Spleen (tissue), 11 donors: ENCODE measurements around the gene ETFDH. TPM values are rescaled to one million over a fixed set of nuclear protein-coding genes. Genes with fewer than 3 reads are reported as not detected.
"Not testable (repeated sequence)": the region's sequence is repeated elsewhere in the genome, so short reads cannot be mapped to it uniquely, and the experiment has no call there.

Source experiments
- DNase-seq: peaks from one replicate; pipeline ENCODE4 v3.0.0-alpha.2; 2020
- H3K27ac ChIP-seq, 8 donors: fragments of 200-600 bp; sonication (generic) in 7 of 8; 1 replicate in 4 of 8; 2 replicates in 4 of 8; pipeline versions ENCODE4 v1.5.0 to v1.8.0; 2016 to 2021; ENCODE audit warnings: inconsistent platforms in 4 of 8, mild to moderate bottlenecking in 4 of 8, moderate library complexity in 1 of 8
- H3K27me3 ChIP-seq, 7 donors: fragments of 200-600 bp; sonication (generic) in 6 of 7; replicated peaks in 1 of 7; 1 replicate in 4 of 7; 2 replicates in 3 of 7; pipeline versions ENCODE4 v1.5.0 to v1.8.0; 2016 to 2021; ENCODE audit warnings: inconsistent platforms in 3 of 7, mild to moderate bottlenecking in 1 of 7
- H3K36me3 ChIP-seq, 6 donors: fragments of 200-600 bp; sonication (generic) in 5 of 6; 1 replicate in 4 of 6; 2 replicates in 2 of 6; pipeline versions ENCODE4 v1.5.0 to v1.8.0; 2016 to 2021; ENCODE audit warnings: inconsistent platforms in 2 of 6
- H3K4me1 ChIP-seq, 6 donors: fragments of 200-600 bp; sonication (generic) in 5 of 6; 1 replicate in 3 of 6; 2 replicates in 3 of 6; pipeline versions ENCODE4 v1.5.0 to v1.8.0; 2016 to 2021; ENCODE audit warnings: inconsistent platforms in 3 of 6
- H3K4me3 ChIP-seq, 8 donors: fragments of 200-600 bp; sonication (generic) in 7 of 8; 1 replicate in 4 of 8; 2 replicates in 4 of 8; pipeline versions ENCODE4 v1.5.0 to v1.8.0; 2016 to 2021; ENCODE audit warnings: inconsistent platforms in 4 of 8, mild to moderate bottlenecking in 4 of 8, moderate library complexity in 2 of 8
- H3K9me3 ChIP-seq, 8 donors: fragments of 200-600 bp; sonication (generic) in 7 of 8; 1 replicate in 4 of 8; 2 replicates in 4 of 8; pipeline versions ENCODE4 v1.5.0 to v1.8.0; 2016 to 2021; ENCODE audit warnings: inconsistent platforms in 4 of 8
- POLR2A ChIP-seq, 3 donors: fragments of 450-650 bp; IDR thresholded peaks; one replicate each; pipeline ENCODE4 v1.5.1; 2017; ENCODE audit warnings: antibody characterized with exemption in 3 of 3, mild to moderate bottlenecking in 1 of 3
- POLR2AphosphoS5 ChIP-seq, 3 donors: sonication (generic); formaldehyde crosslinking; IDR thresholded peaks; one replicate each; pipeline ENCODE4 v1.5.1; 2017; ENCODE audit warnings: antibody characterized with exemption in 3 of 3
- WGBS, 5 donors: extraction: QIAGEN DNeasy Blood & Tissue Kit in 3 of 5; methylation state at CpG; one replicate each; pipeline versions ENCODE4 v1.1.5 to v1.1.7; 2013 to 2018; 5-methylcytosine and 5-hydroxymethylcytosine counted together
- intact Hi-C: fragments of 100-400 bp; cut with DNase I; formaldehyde crosslinking; loops from one replicate; pipeline ENCODE4 v1.15.0; 2023; ENCODE audit warnings: low total_unique reads
- polyA plus RNA-seq, 3 donors: library from polyadenylated mRNA; stranded (reverse); fragments of 200-250 nt; gene quantifications; one replicate each; pipeline ENCODE4 v1.2.1, GENCODE V29; 2013
- total RNA-seq, 7 donors: library from RNA; depleted of rRNA in 3 of 7; stranded (reverse); fragments of >200 nt in 3 of 7; fragmentation: NEBNext Ultra II Directional in 4 of 7; extraction: Animal tissue kit (Norgen Biotek cat#: 25700) in 4 of 7; gene quantifications; one replicate each; pipeline versions ENCODE4 v1.1.0 to v1.2.1, GENCODE V29; 2016 to 2021
- TF ChIP-seq, protein P1 (sequence below), 11 experiments: fragments of 200-600 bp in 7 of 11; fragments of 450-650 bp in 4 of 11; sonication (generic) in 4 of 11; IDR thresholded peaks in 8 of 11; conservative IDR thresholded peaks in 3 of 11; 1 replicate in 7 of 11; 2 replicates in 4 of 11; pipeline versions ENCODE4 v1.4.0 to v1.8.0; 2016 to 2021; ENCODE audit warnings: antibody characterized with exemption in 11 of 11, inconsistent platforms in 4 of 11, mild to moderate bottlenecking in 1 of 11
- donor health status: healthy with polysubstance abuse.
- donor health status: DM: no; HTN: no; CAD: no; lungs with moderate emphysema.
- donor health status: DM: no; HTN: no; CAD: no.
- donor health status: Bipolar disorder and iron deficiency.
- donor health status: healthy.
- donor health status: DM: no; HTN: no; CAD: no.
- donor health status: DM: yes; HTN: yes; CAD: no.

Gene ETFDH
- total and polyA plus RNA-seq, 10 donors: 7.1 to 45.2 (median 24.2) TPM

DNA sequence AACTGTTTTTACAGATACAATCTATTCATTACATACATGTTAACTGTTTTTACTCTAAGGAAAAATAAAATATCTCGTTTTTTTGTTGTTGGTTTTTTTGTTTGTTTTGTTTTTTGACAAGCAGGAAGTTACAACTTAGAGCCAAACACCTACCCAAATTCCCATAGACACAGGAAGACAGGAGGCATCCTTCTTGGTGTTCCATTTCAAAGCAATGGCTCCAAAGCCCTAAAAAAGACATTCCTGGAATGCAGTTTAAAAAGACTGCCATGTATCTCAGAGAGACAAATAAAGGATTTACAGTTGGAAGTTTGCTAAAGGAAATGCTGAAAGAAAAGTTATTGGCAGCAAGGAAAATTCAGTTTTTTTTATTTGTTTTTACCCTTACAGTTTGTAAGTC is 16.7 kb downstream of the ETFDH start:
- TF ChIP-seq, protein P1, sequence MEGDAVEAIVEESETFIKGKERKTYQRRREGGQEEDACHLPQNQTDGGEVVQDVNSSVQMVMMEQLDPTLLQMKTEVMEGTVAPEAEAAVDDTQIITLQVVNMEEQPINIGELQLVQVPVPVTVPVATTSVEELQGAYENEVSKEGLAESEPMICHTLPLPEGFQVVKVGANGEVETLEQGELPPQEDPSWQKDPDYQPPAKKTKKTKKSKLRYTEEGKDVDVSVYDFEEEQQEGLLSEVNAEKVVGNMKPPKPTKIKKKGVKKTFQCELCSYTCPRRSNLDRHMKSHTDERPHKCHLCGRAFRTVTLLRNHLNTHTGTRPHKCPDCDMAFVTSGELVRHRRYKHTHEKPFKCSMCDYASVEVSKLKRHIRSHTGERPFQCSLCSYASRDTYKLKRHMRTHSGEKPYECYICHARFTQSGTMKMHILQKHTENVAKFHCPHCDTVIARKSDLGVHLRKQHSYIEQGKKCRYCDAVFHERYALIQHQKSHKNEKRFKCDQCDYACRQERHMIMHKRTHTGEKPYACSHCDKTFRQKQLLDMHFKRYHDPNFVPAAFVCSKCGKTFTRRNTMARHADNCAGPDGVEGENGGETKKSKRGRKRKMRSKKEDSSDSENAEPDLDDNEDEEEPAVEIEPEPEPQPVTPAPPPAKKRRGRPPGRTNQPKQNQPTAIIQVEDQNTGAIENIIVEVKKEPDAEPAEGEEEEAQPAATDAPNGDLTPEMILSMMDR (IDR thresholded peaks at IDR 0.05 in 8 of 11, conservative IDR thresholded peaks at IDR 0.05 in 3 of 11): no peak
- TF ChIP-seq POLR2AphosphoS5 (IDR thresholded peaks at IDR 0.05) (no peak), POLR2A (IDR thresholded peaks at IDR 0.05) (no peak)
- Histone ChIP-seq H3K36me3 (peaks cover 0 to 93% (median 23%) of the 10 kb centered on the region in 6 donors), H3K27ac (no peak overlapping the region), H3K4me1 (no peaks in the 10 kb centered on the region), H3K4me3 (no peak overlapping the region), H3K9me3 (no peaks in the 10 kb centered on the region), H3K27me3 (no peaks in the 10 kb centered on the region)
- DNase-seq: no peak
- intact Hi-C loops: no loop called here
- WGBS, 5 donors: 77 to 96% (median 81%) methylated on average over 1 of the region's 1 CpG

DNA sequence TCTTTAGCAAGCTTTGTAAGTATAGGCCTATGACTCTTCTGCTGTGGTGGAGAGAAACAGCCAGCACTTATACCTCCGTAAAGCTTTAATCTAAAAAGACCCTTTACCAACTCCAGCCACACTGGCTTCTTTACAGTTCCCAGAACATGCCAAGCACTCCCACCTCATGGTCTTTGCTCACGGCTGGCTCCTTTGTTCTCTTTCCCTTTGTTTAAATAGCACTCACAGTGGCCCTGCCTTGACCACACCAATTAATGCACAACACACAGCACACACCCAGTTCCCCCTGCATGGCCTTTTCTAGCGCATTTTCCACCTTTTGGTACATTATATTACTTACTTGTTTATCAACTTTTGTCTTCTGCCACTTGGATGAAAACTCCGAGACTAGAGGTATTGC is 32.2 kb downstream of the ETFDH start:
- Histone ChIP-seq H3K27ac (no peak overlapping the region), H3K9me3 (no peaks in the 10 kb centered on the region), H3K4me3 (no peak overlapping the region), H3K27me3 (no peaks in the 10 kb centered on the region), H3K36me3 (peaks cover 0 to 89% (median 36%) of the 10 kb centered on the region in 6 donors), H3K4me1 (no peaks in the 10 kb centered on the region)
- no peak for DNase-seq
- intact Hi-C loops: no loop called here
- WGBS, 5 donors: 93 to 98% (median 96%) methylated on average over 4 of the region's 4 CpGs
- TF ChIP-seq, protein P1 (IDR thresholded peaks at IDR 0.05 in 8 of 11, conservative IDR thresholded peaks at IDR 0.05 in 3 of 11): no peak
- no peak for TF ChIP-seq POLR2AphosphoS5 (IDR thresholded peaks at IDR 0.05)
- no peak for TF ChIP-seq POLR2A (IDR thresholded peaks at IDR 0.05)

DNA sequence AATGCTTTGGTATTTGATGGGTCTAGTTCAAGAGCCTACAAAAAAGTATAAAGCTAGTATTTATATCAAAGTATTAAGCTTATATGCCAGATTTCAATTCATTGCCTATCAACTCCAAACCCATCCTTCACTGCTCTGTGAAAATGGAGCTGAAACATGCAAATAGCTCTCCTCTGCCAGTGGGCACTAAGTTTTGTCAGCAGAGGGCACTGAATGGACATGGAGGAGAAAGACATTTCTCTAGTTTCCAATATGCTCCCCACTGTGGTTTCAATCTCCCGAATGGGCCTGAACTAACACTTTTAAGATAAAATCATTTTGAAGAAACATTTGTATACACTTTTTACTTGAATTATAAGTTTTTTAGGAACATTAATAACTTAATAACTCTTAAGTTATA is 38.7 kb downstream of the ETFDH start:
- H3K4me3 ChIP-seq: no peak overlapping the region
- 73 to 89% (median 79%) methylated on average over 1 of the region's 1 CpG for WGBS, 5 donors
- H3K9me3 ChIP-seq: no peaks in the 10 kb centered on the region
- H3K27ac ChIP-seq: no peak overlapping the region
- H3K36me3 ChIP-seq: peaks cover 0 to 100% (median 91%) of the 10 kb centered on the region in 6 donors
- no peaks in the 10 kb centered on the region for H3K27me3 ChIP-seq
- no peak for DNase-seq
- TF ChIP-seq, protein P1 (IDR thresholded peaks at IDR 0.05 in 8 of 11, conservative IDR thresholded peaks at IDR 0.05 in 3 of 11): no peak
- TF ChIP-seq POLR2A (IDR thresholded peaks at IDR 0.05) (no peak), POLR2AphosphoS5 (IDR thresholded peaks at IDR 0.05) (no peak)
- H3K4me1 ChIP-seq: no peaks in the 10 kb centered on the region
- intact Hi-C loops: no loop called here

DNA sequence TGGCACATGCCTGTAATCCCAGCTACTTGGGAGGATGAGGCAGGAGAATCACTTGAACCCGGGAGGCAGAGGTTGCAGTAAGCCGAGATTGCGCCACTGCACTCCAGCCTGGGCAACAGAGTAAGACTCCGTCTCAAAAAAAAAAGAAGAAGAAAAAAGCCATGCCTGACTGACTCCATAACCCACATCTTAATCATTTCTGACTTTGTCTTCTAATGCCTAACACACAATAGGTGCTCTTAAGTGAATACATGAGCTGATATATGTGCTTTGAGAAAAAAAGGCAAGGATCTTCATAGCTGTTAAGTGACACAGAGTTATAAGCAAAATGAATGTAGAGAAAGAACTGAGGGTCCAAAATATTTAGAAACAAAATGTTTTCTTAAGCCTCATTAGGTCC is 40.5 kb downstream of the ETFDH start:
- 79 to 99% (median 83%) methylated on average over 4 of the region's 4 CpGs for WGBS, 5 donors
- H3K9me3 ChIP-seq, H3K27me3 ChIP-seq, H3K4me1 ChIP-seq, DNase-seq, intact Hi-C loops, H3K4me3 ChIP-seq, H3K27ac ChIP-seq: not testable (repeated sequence)
- H3K36me3 ChIP-seq: peaks cover 0 to 100% (median 93%) of the 10 kb centered on the region in 6 donors

DNA sequence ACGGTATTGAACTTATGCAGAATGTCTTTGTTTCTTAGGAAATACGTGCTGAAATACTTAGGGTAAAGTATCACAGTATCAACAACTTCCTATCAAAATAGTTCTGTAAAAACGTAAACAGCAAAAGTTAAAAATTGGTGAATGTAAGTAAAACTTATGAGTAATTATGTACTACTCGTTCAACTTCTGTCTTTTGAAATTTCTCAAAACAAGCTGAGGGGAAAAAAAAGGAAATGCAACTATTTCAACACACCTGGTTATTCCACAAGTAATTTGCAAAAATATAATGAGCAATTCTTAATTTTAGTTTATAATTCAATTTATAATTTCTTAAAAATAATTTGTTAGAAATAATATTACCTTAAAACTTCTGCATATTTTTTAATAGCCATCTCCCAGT is 42.8 kb downstream of the ETFDH start:
- Histone ChIP-seq H3K27ac (peak overlapping the region in 3 of 8 donors; percentile 35 to 61 (median 37)), H3K9me3 (no peaks in the 10 kb centered on the region), H3K36me3 (peaks cover 0 to 100% (median 95%) of the 10 kb centered on the region in 6 donors), H3K27me3 (no peaks in the 10 kb centered on the region), H3K4me3 (no peak overlapping the region), H3K4me1 (no peaks in the 10 kb centered on the region)
- TF ChIP-seq POLR2AphosphoS5 (IDR thresholded peaks at IDR 0.05) (no peak), POLR2A (IDR thresholded peaks at IDR 0.05) (no peak)
- TF ChIP-seq, protein P1 (IDR thresholded peaks at IDR 0.05 in 8 of 11, conservative IDR thresholded peaks at IDR 0.05 in 3 of 11): no peak
- intact Hi-C loops: no loop called here
- no peak for DNase-seq
- 59 to 78% (median 67%) methylated on average over 4 of the region's 4 CpGs for WGBS, 5 donors
